SH-SY5Y (cell line): ENCODE data around the gene PORCN.

Experiments used
- GATA2 ChIP-seq: IDR thresholded peaks from 2 replicates; pipeline ENCODE4 v1.6.1; 2011; ENCODE audit warnings: mild to moderate bottlenecking, low read depth, low read length
- GATA3 ChIP-seq: IDR thresholded peaks from 2 replicates; pipeline ENCODE4 v1.6.1; 2011; ENCODE audit warnings: low read depth, mild to moderate bottlenecking, low read length, moderate library complexity

Gene PORCN

GRCh38 chrX:48538641-48539344, 30.0 kb downstream of the PORCN start:
- TF ChIP-seq GATA2 (no peak), GATA3 (no peak)

- TF ChIP-seq GATA2: no peak
- no peak for TF ChIP-seq GATA3
Observed at GRCh38 chrX:48539345-48540027, 30.7 kb downstream of the PORCN start, which contains the start of gene TBC1D25. Gene TBC1D25 (plus strand): TSS chrX:48539714. CDS start chrX:48539798, 84 bp downstream.

GRCh38 chrX:48540028-48540375, 31.2 kb downstream of the PORCN start:
- no peak for TF ChIP-seq GATA2
- no peak for TF ChIP-seq GATA3

GRCh38 chrX:48540480-48540879, 31.7 kb downstream of the PORCN start:
- no peak for TF ChIP-seq GATA2
- no peak for TF ChIP-seq GATA3

- TF ChIP-seq GATA2 (no peak), GATA3 (no peak)
Observed at GRCh38 chrX:48541140-48541814, 32.5 kb downstream of the PORCN start.

GRCh38 chrX:48548871-48549270, 40.1 kb downstream of the PORCN start:
- TF ChIP-seq GATA2: no peak
- TF ChIP-seq GATA3: no peak

GRCh38 chrX:48558271-48558670, 49.5 kb downstream of the PORCN start:
- TF ChIP-seq GATA2 (no peak), GATA3 (no peak)

- TF ChIP-seq GATA2: no peak
- TF ChIP-seq GATA3: no peak
Observed at GRCh38 chrX:48559636-48560035, 50.8 kb downstream of the PORCN start.

- no peak for TF ChIP-seq GATA3
- TF ChIP-seq GATA2: no peak
Observed at GRCh38 chrX:48560056-48560455, 51.3 kb downstream of the PORCN start.

- TF ChIP-seq GATA3: no peak
- TF ChIP-seq GATA2: no peak
Observed at GRCh38 chrX:48560681-48561080, 51.9 kb downstream of the PORCN start.

GRCh38 chrX:48569958-48570357, 61.2 kb downstream of the PORCN start:
- TF ChIP-seq GATA2 (no peak), GATA3 (no peak)
